ENCODE data around the gene SNX8. TPM values are rescaled to one million over a fixed set of nuclear protein-coding genes. Genes with fewer than 3 reads are reported as not detected.
A peak's percentile ranks its signal among the peaks of the same experiment; 100 is the strongest.
"Not testable (repeated sequence)": the region's sequence is repeated elsewhere in the genome, so short reads cannot be mapped to it uniquely, and the experiment has no call there.

Gene SNX8
- 13.4 TPM for total RNA-seq

- peak; percentile 83 for DNase-seq
Observed at GRCh38 chr7:2314209-2314955, at the start of gene SNX8. Gene SNX8, minus strand, starts transcription at chr7:2314441. Its CDS starts 20 bp downstream, at chr7:2314421.

GRCh38 chr7:2362385-2363088 is 48.3 kb upstream of the SNX8 start:
- DNase-seq, result no peak

GRCh38 chr7:2360796-2361195 is 46.6 kb upstream of the SNX8 start:
- DNase-seq, result no peak

GRCh38 chr7:2359610-2360009 is 45.4 kb upstream of the SNX8 start:
- no peak for DNase-seq

- no peak for DNase-seq
Observed at GRCh38 chr7:2358968-2359527, 44.8 kb upstream of the SNX8 start.

GRCh38 chr7:2357571-2357970 is 43.3 kb upstream of the SNX8 start:
- no peak for DNase-seq

- no peak for DNase-seq
Observed at GRCh38 chr7:2357165-2357564, 42.9 kb upstream of the SNX8 start.

GRCh38 chr7:2355705-2356008 is 41.4 kb upstream of the SNX8 start:
- no peak for DNase-seq

- no peak for DNase-seq
Observed at GRCh38 chr7:2354939-2355704, 40.9 kb upstream of the SNX8 start.

GRCh38 chr7:2354186-2354938 is 40.1 kb upstream of the SNX8 start, which contains the start of gene EIF3B:
Gene EIF3B, plus strand, starts transcription at chr7:2354827. Its CDS starts 95 bp downstream, at chr7:2354922.
- DNase-seq, result peak; percentile 86

GRCh38 chr7:2353936-2354185 is 39.6 kb upstream of the SNX8 start:
- DNase-seq, result no peak

- no peak for DNase-seq
Observed at GRCh38 chr7:2353113-2353935, 39.1 kb upstream of the SNX8 start.

GRCh38 chr7:2350861-2351260 is 36.6 kb upstream of the SNX8 start:
- no peak for DNase-seq

- DNase-seq, result no peak
Observed at GRCh38 chr7:2350055-2350454, 35.8 kb upstream of the SNX8 start.

GRCh38 chr7:2347351-2348063 is 33.3 kb upstream of the SNX8 start:
- not testable (repeated sequence) for DNase-seq

GRCh38 chr7:2336626-2337299 is 22.5 kb upstream of the SNX8 start:
- no peak for DNase-seq

- DNase-seq, result not testable (repeated sequence)
Observed at GRCh38 chr7:2332606-2333231, 18.5 kb upstream of the SNX8 start.

GRCh38 chr7:2331707-2332106 is 17.5 kb upstream of the SNX8 start:
- no peak for DNase-seq

GRCh38 chr7:2330493-2330892 is 16.3 kb upstream of the SNX8 start:
- no peak for DNase-seq

GRCh38 chr7:2326951-2327350 is 12.7 kb upstream of the SNX8 start:
- no peak for DNase-seq
